ENCODE data around the gene CD9. TPM values are rescaled to one million over a fixed set of nuclear protein-coding genes. Genes with fewer than 3 reads are reported as not detected.

Gene CD9
- total and polyA plus RNA-seq, 5 experiments from 2014 or later = 7.9 to 43.4 (median 23.4) TPM

Other genes with a start within 250 kb of the CD9 start
- under 1 TPM; 0.08 to 0.60 TPM for gene VWF, start 75.7 kb upstream of the CD9 start, total RNA-seq
- not detected for gene VWF, start 75.7 kb upstream of the CD9 start, polyA plus RNA-seq
- not detected for gene PLEKHG6, start 110.3 kb downstream of the CD9 start, total RNA-seq
- gene PLEKHG6, start 110.3 kb downstream of the CD9 start, polyA plus RNA-seq = under 1 TPM; 0.14 to 0.17 (median 0.15) TPM
- gene TNFRSF1A, start 141.7 kb downstream of the CD9 start, total RNA-seq = 10 to 100 TPM; 91.7 to 97.6 TPM
- gene TNFRSF1A, start 141.7 kb downstream of the CD9 start, polyA plus RNA-seq = 10 to 100 TPM; 19.5 to 43.7 (median 31.1) TPM
- gene SCNN1A, start 175.2 kb downstream of the CD9 start, total RNA-seq = 1 to 10 TPM; 4.0 to 4.7 TPM
- gene SCNN1A, start 175.2 kb downstream of the CD9 start, polyA plus RNA-seq = under 1 TPM; 0.06 to 0.65 (median 0.23) TPM
- gene LTBR, start 183.8 kb downstream of the CD9 start, total RNA-seq = under 1 TPM; 0.91 to 0.93 TPM
- under 1 TPM in 1 of 3 donors, not detected in 2; 0.23 TPM for gene LTBR, start 183.8 kb downstream of the CD9 start, polyA plus RNA-seq
- gene CD27, start 244.6 kb downstream of the CD9 start, total RNA-seq = 100 to 1,000 TPM; 149 to 150 TPM
- gene CD27, start 244.6 kb downstream of the CD9 start, polyA plus RNA-seq = 100 to 1,000 TPM; 391 to 632 (median 577) TPM

All from naive thymus-derived CD8-positive, alpha-beta T cell (primary cell).